Heart left ventricle (tissue), 16 donors: ENCODE measurements around the gene TGIF1. TPM values are rescaled to one million over a fixed set of nuclear protein-coding genes. Genes with fewer than 3 reads are reported as not detected.

Experiments used
- ATAC-seq, 4 donors: fragments of 200-7000 bp; cut with Tn5 transposase; one replicate each; pipeline ENCODE4 v1.9.1; 2020 to 2022; ENCODE audit warnings: moderate library complexity in 4 of 4, mild to moderate bottlenecking in 3 of 4, moderate number of reproducible peaks in 1 of 4
- DNase-seq, 5 donors: peaks; one replicate each; pipeline ENCODE4 v3.0.0-alpha.2; 2020
- H3K27ac ChIP-seq, 12 donors: fragments of 200-600 bp; sonication (generic) in 4 of 12; one replicate each; pipeline versions ENCODE4 v1.5.0 to v1.8.0; 2016 to 2022; ENCODE audit warnings: mild to moderate bottlenecking in 2 of 12
- H3K27me3 ChIP-seq, 9 donors: fragments of 200-600 bp; sonication (generic) in 2 of 9; one replicate each; pipeline versions ENCODE4 v1.5.1 to v1.8.0; 2016 to 2022; ENCODE audit warnings: mild to moderate bottlenecking in 3 of 9
- H3K36me3 ChIP-seq, 9 donors: fragments of 200-600 bp; sonication (generic) in 2 of 9; one replicate each; pipeline versions ENCODE4 v1.5.0 to v1.8.0; 2018 to 2022; ENCODE audit warnings: mild to moderate bottlenecking in 2 of 9
- H3K4me1 ChIP-seq, 12 donors: fragments of 200-600 bp; sonication (generic) in 4 of 12; one replicate each; pipeline versions ENCODE4 v1.5.0 to v1.8.0; 2016 to 2022; ENCODE audit warnings: mild to moderate bottlenecking in 3 of 12
- H3K4me3 ChIP-seq, 12 donors: fragments of 200-600 bp; sonication (generic) in 4 of 12; one replicate each; pipeline versions ENCODE4 v1.5.0 to v1.8.0; 2017 to 2022; ENCODE audit warnings: mild to moderate bottlenecking in 9 of 12, moderate library complexity in 4 of 12
- H3K9me3 ChIP-seq, 12 donors: fragments of 200-600 bp; sonication (generic) in 4 of 12; one replicate each; pipeline versions ENCODE4 v1.5.0 to v1.8.0; 2016 to 2022; ENCODE audit warnings: mild to moderate bottlenecking in 1 of 12
- CTCF ChIP-seq, 12 donors: fragments of 200-600 bp; sonication (generic) in 4 of 12; IDR thresholded peaks; one replicate each; pipeline versions ENCODE4 v1.5.0 to v1.8.0; 2018 to 2022; ENCODE audit warnings: antibody characterized with exemption in 12 of 12, mild to moderate bottlenecking in 5 of 12
- POLR2A ChIP-seq, 2 donors: fragments of 450-650 bp; IDR thresholded peaks; one replicate each; pipeline ENCODE4 v1.6.1; 2017; ENCODE audit warnings: antibody characterized with exemption in 2 of 2, mild to moderate bottlenecking in 2 of 2, moderate library complexity in 2 of 2
- WGBS, 4 donors: extraction: QIAGEN DNeasy Blood & Tissue Kit in 2 of 4; methylation state at CpG; one replicate each; pipeline versions ENCODE4 v1.1.5 to v1.1.7; 2013 to 2018; 5-methylcytosine and 5-hydroxymethylcytosine counted together
- intact Hi-C, 10 donors: fragments of 100-400 bp; cut with DNase I; formaldehyde crosslinking; loops; one replicate each; pipeline versions ENCODE4 v1.11.1 to v1.14.2; 2022
- polyA plus RNA-seq, 2 donors: library from polyadenylated mRNA; stranded (reverse); fragments of 200-250 nt; gene quantifications; one replicate each; pipeline ENCODE4 v1.2.3, GENCODE V29; 2013
- total RNA-seq, 9 donors: library from RNA; depleted of rRNA in 2 of 9; stranded (reverse); fragments of >200 nt in 2 of 9; fragmentation: NEBNext Ultra II Directional in 3 of 9; extraction: Animal tissue kit (Norgen Biotek cat#: 25700) in 3 of 9; gene quantifications; one replicate each; pipeline versions ENCODE4 v1.1.0 to v1.2.4, GENCODE V29; 2016 to 2023
- donor health status: ischemic (EF 13 %, LVEDD 7.1; RV severe dilation, severe dysfunction).
- donor health status: healthy with polysubstance abuse.
- donor health status: DM: no; HTN: yes; CAD: no.
- donor health status: DM: no; HTN: no; CAD: no.
- donor health status: ischemic (EF 25% LVEDD 6.9; RV normal size, moderate dysfunction).
- donor health status: ischemic (EF 25% LVEDD 5.7; RV mildly dilated, moderate dysfunction).
- donor health status: healthy.
- donor health status: DM: yes; HTN: yes; CAD: no.
- donor health status: ischemic (EF 35%, LVEDD 5.7; RV mildly dilated, moderate dysfunction).
- donor health status: nonischemic (EF 11% LVEDD 7.7; RV severe dilation, severe dysfunction).
- donor health status: DM: yes; HTN: yes; CAD: no.
- donor health status: PGD.
- donor health status: ischemic (EF 29% LVEDD 5.4; RV normal size, mild dysfunction).
- donor health status: nonischemic (EF 23%, LVEDD 6.1; RV moderate dilation, normal function).

The TGIF1 gene
- total and polyA plus RNA-seq, 11 donors = 5.0 to 37.5 (median 15.4) TPM

DNA sequence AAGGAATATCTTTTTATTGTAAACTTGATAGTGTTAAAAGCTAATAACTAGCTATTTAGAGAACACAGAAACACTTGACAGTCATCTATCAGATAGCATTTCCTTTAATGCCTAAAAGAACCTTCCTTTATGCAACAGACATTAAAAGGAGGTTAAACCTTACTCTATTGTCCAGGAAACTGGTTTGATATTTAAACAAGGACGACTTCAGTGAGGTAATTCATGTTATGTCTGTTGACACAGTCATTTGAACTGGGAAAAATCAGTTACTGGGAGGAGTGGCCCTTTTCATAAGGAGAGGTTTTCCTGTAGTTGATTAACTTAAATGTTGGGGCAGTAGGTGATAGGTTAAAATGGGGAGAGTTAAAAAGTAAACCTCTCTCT, 6.7 kb downstream of the TGIF1 start:
- Histone ChIP-seq H3K4me3 (no peak overlapping the region), H3K27ac (no peak overlapping the region), H3K27me3 (no peaks in the 10 kb centered on the region), H3K36me3 (peaks cover 0 to 42% (median 35%) of the 10 kb centered on the region in 9 donors), H3K4me1 (peaks cover 0 to 57% (median 20%) of the 10 kb centered on the region in 12 donors), H3K9me3 (peaks cover 0 to 13% (median 0%) of the 10 kb centered on the region in 12 donors)
- no peak for DNase-seq
- intact Hi-C loops = loop anchor here in 4 of 10 donors (5.0 to 10.0 kb wide), 4 partner anchors 131 to 208 kb away; no protein-coding TSS in a partner anchor
- 47 to 64% (median 59%) methylated on average over 1 of the region's 1 CpG for WGBS, 4 donors
- ATAC-seq = no peak
- no peak for TF ChIP-seq POLR2A (IDR thresholded peaks at IDR 0.05)
- no peak for TF ChIP-seq CTCF (IDR thresholded peaks at IDR 0.05)

- no peak overlapping the region for H3K4me3 ChIP-seq
- peaks cover 0 to 19% (median 0%) of the 10 kb centered on the region in 12 donors for H3K9me3 ChIP-seq
- ATAC-seq (no peak), DNase-seq (no peak)
- WGBS, 4 donors = 72 to 87% (median 81%) methylated on average over 15 of the region's 15 CpGs
- intact Hi-C loops = loop anchor here in 4 of 10 donors (5.0 to 10.0 kb wide), 4 partner anchors 130 to 208 kb away; no protein-coding TSS in a partner anchor
- H3K36me3 ChIP-seq = peaks cover 0 to 42% (median 35%) of the 10 kb centered on the region in 9 donors
- no peaks in the 10 kb centered on the region for H3K27me3 ChIP-seq
- H3K27ac ChIP-seq = peak overlapping the region in 1 of 12 donors; percentile 75
- peaks cover 0 to 57% (median 19%) of the 10 kb centered on the region in 12 donors for H3K4me1 ChIP-seq
- TF ChIP-seq POLR2A (IDR thresholded peaks at IDR 0.05) (no peak), CTCF (IDR thresholded peaks at IDR 0.05) (no peak)
Measured at GRCh38 chr18:3457261-3457724, 7.3 kb downstream of the TGIF1 start.

DNA sequence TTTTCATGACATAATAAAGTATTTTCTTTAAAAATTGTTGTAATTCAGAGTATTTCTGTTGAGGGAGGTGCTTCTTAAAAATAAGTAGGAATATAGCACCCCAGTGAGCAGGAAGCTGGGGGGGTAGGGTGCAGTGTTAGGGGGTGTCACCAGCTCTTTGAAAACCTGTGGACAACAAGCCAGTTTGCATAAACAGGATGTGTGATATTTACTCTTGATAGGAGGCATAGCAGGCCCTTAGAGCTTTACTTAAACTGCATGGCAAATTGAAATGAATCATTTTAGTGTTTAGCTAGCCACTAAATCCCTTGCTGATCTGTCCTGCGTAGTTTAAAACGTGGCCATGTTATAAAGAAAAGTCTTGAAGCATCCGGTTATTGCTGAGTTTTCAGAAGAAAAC, 8.4 kb downstream of the TGIF1 start:
- no peak for ATAC-seq
- H3K27me3 ChIP-seq = no peaks in the 10 kb centered on the region
- 76 to 91% (median 83%) methylated on average over 3 of the region's 3 CpGs for WGBS, 4 donors
- DNase-seq = no peak
- TF ChIP-seq POLR2A (IDR thresholded peaks at IDR 0.05) (no peak), CTCF (IDR thresholded peaks at IDR 0.05) (no peak)
- peak overlapping the region in 1 of 12 donors; percentile 75 for H3K27ac ChIP-seq
- H3K36me3 ChIP-seq = peaks cover 0 to 42% (median 35%) of the 10 kb centered on the region in 9 donors
- H3K9me3 ChIP-seq = peaks cover 0 to 22% (median 0%) of the 10 kb centered on the region in 12 donors
- peaks cover 0 to 47% (median 9%) of the 10 kb centered on the region in 12 donors for H3K4me1 ChIP-seq
- intact Hi-C loops = loop anchor here in 4 of 10 donors (5.0 to 10.0 kb wide), 4 partner anchors 129 to 206 kb away; no protein-coding TSS in a partner anchor
- no peak overlapping the region for H3K4me3 ChIP-seq

DNA sequence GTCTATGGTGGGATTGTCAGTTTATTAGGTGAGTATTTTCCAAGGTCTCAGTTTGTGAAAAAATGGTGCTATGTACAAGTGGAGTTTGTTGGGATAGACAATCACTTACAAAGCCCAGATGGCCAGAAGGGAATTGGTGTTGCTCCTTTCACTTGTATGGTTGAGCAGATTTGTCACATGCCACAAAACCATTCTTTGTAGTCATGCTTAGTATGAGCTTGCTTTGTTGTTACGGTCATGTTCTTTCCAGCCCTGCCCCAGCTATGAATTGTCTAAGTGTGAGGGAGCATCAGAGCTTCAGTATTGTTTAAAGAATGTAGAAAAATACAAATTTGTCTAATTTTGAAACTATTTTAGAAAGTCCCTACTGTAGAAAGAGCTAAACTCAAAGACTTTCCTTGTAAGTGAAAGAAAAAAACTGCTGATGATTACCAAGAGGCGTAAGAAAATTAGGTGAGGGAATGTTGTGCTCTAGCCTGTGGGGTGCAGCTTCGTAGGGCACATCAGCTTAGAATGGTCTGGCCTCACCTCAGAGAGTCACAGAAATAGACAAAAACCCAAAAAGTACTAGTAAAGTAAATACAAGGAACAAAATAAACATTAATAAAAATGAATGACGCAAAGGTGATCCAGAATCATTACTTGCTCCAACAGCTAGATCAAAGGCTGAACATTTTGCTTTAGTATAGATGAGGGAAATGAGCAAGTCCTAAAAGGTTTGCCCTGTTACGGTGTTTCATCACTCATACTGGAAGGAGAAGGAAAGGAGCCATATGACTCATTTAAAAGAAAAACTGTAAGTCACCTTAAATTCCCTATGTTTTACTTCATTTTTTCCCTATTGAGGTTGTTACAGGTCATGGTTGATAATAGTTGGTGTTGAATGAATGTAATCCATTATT, 9.2 kb downstream of the TGIF1 start:
- Histone ChIP-seq H3K27me3 (no peaks in the 10 kb centered on the region), H3K4me3 (no peak overlapping the region), H3K27ac (peak overlapping the region in 1 of 12 donors; percentile 75), H3K9me3 (peaks cover 0 to 22% (median 0%) of the 10 kb centered on the region in 12 donors), H3K4me1 (peaks cover 0 to 44% (median 8%) of the 10 kb centered on the region in 12 donors), H3K36me3 (peaks cover 0 to 42% (median 35%) of the 10 kb centered on the region in 9 donors)
- no peak for ATAC-seq
- WGBS, 4 donors = 91 to 97% (median 95%) methylated on average over 5 of the region's 5 CpGs
- no peak for DNase-seq
- intact Hi-C loops = loop anchor here in 4 of 10 donors (5.0 to 10.0 kb wide), 4 partner anchors 128 to 206 kb away; no protein-coding TSS in a partner anchor
- TF ChIP-seq POLR2A (IDR thresholded peaks at IDR 0.05) (no peak), CTCF (IDR thresholded peaks at IDR 0.05) (no peak)
